Testis (tissue), 2 donors: ENCODE measurements around the gene MGA.

Experiments
- POLR2A ChIP-seq: fragments of 450-650 bp; IDR thresholded peaks from one replicate; pipeline ENCODE4 v1.6.1; 2017; ENCODE audit warnings: antibody characterized with exemption, mild to moderate bottlenecking, moderate library complexity
- TF ChIP-seq, protein P1 (sequence below), 3 experiments: fragments of 450-650 bp in 2 of 3; fragments of 200-600 bp in 1 of 3; sonication (generic) in 1 of 3; IDR thresholded peaks; one replicate each; pipeline ENCODE4 v1.5.1; 2016 to 2019; ENCODE audit warnings: antibody characterized with exemption in 3 of 3, mild to moderate bottlenecking in 2 of 3, moderate library complexity in 1 of 3

GRCh38 chr15:41792000-41792637 is 131.9 kb downstream of the MGA start:
- TF ChIP-seq, protein P1, sequence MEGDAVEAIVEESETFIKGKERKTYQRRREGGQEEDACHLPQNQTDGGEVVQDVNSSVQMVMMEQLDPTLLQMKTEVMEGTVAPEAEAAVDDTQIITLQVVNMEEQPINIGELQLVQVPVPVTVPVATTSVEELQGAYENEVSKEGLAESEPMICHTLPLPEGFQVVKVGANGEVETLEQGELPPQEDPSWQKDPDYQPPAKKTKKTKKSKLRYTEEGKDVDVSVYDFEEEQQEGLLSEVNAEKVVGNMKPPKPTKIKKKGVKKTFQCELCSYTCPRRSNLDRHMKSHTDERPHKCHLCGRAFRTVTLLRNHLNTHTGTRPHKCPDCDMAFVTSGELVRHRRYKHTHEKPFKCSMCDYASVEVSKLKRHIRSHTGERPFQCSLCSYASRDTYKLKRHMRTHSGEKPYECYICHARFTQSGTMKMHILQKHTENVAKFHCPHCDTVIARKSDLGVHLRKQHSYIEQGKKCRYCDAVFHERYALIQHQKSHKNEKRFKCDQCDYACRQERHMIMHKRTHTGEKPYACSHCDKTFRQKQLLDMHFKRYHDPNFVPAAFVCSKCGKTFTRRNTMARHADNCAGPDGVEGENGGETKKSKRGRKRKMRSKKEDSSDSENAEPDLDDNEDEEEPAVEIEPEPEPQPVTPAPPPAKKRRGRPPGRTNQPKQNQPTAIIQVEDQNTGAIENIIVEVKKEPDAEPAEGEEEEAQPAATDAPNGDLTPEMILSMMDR (IDR thresholded peaks at IDR 0.05), result no peak
- no peak for TF ChIP-seq POLR2A
